Measurements from ENCODE around the gene OPALIN.

- TF ChIP-seq ATF3 (IDR thresholded peaks at IDR 0.05) = no peak
- no peak for TF ChIP-seq ATF3 (CRISPR knock-in tag; conservative IDR thresholded peaks at IDR 0.05)
- no peak for TF ChIP-seq ZNF76 (CRISPR knock-in tag; IDR thresholded peaks at IDR 0.05; ENCODE audit: borderline replicate concordance)
- no peak for TF ChIP-seq TAF1 (IDR thresholded peaks at IDR 0.05; ENCODE audit: control insufficient read depth, extremely low read depth, insufficient read depth, low read length, severe bottlenecking)
- TF ChIP-seq CUX1 (CRISPR knock-in tag; IDR thresholded peaks at IDR 0.05) = no peak
- no peak for TF ChIP-seq MTA2 (IDR thresholded peaks at IDR 0.05; ENCODE audit: low read depth)
- TF ChIP-seq RBM39 (optimal IDR thresholded peaks at IDR 0.05; ENCODE audit: low read depth, low read length) = no peak
- TF ChIP-seq FOXO4 (CRISPR knock-in tag; IDR thresholded peaks at IDR 0.05) = no peak
- no peak for TF ChIP-seq ZNF311 (CRISPR knock-in tag; IDR thresholded peaks at IDR 0.05)
- no peak for TF ChIP-seq POLR2A (conservative IDR thresholded peaks at IDR 0.05)
- no peak for TF ChIP-seq ZNF24 (IDR thresholded peaks at IDR 0.05)
- no peak for TF ChIP-seq ZBTB49 (CRISPR knock-in tag; IDR thresholded peaks at IDR 0.05; ENCODE audit: borderline replicate concordance)
Observed at GRCh38 chr10:96401036-96401435, 42.2 kb upstream of the OPALIN start.

All from K562 (cell line).